ENCODE data around the gene EPHB1.

DNA sequence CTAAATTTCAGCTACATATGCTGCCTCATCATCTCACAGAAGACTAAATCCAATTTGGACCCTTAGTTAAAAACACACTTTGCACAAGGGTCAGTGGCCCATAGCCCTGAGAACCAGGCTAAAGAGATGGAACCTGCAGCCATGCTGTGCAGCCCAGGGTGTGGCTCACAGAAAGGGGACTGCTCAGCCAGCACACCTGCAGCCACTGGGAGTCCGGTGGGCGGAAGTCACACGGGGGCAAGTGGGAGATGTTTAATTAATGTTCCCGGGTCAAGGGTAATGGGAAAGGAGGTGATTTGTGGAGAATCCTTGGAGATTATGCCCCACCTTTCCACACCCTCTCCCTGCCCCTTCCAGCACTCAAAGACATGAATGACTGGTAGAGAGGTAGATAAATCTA lies 467.4 kb downstream of the EPHB1 start:
- TF ChIP-seq, protein P1, sequence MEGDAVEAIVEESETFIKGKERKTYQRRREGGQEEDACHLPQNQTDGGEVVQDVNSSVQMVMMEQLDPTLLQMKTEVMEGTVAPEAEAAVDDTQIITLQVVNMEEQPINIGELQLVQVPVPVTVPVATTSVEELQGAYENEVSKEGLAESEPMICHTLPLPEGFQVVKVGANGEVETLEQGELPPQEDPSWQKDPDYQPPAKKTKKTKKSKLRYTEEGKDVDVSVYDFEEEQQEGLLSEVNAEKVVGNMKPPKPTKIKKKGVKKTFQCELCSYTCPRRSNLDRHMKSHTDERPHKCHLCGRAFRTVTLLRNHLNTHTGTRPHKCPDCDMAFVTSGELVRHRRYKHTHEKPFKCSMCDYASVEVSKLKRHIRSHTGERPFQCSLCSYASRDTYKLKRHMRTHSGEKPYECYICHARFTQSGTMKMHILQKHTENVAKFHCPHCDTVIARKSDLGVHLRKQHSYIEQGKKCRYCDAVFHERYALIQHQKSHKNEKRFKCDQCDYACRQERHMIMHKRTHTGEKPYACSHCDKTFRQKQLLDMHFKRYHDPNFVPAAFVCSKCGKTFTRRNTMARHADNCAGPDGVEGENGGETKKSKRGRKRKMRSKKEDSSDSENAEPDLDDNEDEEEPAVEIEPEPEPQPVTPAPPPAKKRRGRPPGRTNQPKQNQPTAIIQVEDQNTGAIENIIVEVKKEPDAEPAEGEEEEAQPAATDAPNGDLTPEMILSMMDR (IDR thresholded peaks at IDR 0.05) = no peak
- no peak for TF ChIP-seq POLR2A (IDR thresholded peaks at IDR 0.05)

All from thyroid gland (tissue), 4 donors.